Activated T-cell treated with anti-CD3 and anti-CD28 coated beads for 48 hours (primary cell): ENCODE data around the gene KIAA2012.

Experiments used
- DNase-seq: peaks from one replicate; pipeline ENCODE4 v3.0.0-alpha.2; 2020; ENCODE audit warnings: low read depth

KIAA2012 gene

DNA sequence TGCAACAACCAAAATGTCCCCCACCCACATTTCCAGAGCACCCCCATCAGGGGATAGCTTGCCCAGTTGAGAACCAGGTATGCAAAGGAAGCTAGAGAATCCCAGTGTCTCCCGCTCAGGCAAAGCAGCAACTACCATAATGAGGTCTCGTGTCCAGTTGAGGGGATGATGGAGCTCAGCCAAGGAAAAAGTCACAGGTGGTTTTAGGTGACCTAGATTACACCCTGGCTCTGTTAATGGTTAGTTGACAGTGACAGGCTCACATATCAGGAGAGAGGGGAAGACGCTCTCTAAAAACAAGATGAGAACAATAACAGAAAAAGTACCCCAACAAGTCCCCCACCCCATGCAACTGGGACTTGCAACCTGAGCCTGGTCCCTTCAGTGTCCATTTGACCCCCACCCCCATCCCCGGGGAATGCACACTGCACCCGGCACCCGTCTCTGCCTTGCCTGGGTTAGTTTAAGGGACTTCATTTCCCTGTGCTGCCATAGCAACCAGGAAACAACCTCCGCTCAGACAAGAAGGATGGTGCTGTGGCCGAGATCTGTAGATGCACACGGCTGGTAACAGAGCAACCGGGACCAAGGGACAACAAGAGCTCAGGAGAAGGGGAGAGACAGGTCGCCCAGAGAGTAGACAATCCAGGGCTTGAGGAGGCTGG, at the start of gene KIAA2012:
KIAA2012 (plus strand) TSS at position 519 of the 665 bp plus-strand sequence. CDS start 373 bp downstream, outside the sequence.
- no peak for DNase-seq

GRCh38 chr2:202023904-202024266, 49.2 kb upstream of the KIAA2012 start:
- no peak for DNase-seq

DNA sequence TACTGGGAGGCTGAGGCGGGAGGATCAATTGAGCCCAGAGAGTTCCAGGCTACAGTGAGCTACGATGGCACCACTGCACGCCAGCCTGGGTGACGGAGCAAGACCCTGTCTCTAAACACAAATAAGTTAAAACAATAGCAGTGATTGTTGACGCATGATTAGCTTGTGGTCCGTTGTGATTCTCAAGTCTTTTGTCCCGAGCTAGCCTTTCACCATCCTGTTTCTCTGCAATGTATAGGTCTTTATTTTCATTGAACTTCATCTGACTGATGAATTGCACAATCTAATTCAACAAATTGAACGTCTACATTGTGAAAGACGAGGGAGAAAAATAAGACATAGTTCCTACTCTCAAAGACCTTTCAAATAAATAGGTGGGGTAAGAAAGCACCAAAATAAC, 48.2 kb upstream of the KIAA2012 start:
- DNase-seq = no peak

DNA sequence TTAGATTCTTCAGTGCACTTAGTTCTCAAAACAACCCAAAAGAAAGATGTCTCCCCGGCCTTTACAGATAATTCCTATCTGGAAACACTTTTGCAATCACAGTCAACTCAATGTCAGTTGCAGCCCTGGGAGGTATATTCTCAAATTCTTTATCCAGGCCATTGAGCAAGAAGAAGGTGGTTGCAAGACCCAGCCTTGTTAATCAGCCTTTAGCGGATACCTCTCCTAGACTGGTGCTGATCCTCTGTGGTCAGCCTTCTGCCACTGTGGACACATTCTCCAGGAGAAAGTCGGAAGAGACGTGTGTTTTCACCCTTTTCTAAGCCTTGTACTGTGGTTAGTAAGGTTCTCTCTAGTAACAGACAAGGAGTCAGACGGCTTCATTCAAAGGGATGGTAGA, 47.2 kb upstream of the KIAA2012 start:
- no peak for DNase-seq

DNA sequence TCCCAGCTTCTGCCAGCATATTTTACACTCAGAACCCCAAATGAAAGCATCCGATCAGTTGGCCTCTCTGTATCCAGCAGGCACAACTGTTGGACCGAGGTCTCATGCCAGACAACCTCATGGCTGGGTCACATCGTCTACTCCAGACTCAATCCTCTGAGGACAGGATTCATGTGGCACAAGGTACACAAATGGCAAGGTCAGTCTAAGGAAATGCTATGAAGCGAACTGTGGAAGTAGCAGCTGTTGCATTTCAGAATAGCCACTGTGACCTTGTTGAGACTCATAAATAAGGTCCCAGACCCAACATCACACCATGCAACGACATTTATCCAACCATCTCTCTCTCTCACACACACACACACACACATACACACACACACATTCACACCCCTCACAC, 46.5 kb upstream of the KIAA2012 start:
- DNase-seq = no peak

GRCh38 chr2:202030691-202031090, 42.4 kb upstream of the KIAA2012 start:
- DNase-seq = no peak

DNA sequence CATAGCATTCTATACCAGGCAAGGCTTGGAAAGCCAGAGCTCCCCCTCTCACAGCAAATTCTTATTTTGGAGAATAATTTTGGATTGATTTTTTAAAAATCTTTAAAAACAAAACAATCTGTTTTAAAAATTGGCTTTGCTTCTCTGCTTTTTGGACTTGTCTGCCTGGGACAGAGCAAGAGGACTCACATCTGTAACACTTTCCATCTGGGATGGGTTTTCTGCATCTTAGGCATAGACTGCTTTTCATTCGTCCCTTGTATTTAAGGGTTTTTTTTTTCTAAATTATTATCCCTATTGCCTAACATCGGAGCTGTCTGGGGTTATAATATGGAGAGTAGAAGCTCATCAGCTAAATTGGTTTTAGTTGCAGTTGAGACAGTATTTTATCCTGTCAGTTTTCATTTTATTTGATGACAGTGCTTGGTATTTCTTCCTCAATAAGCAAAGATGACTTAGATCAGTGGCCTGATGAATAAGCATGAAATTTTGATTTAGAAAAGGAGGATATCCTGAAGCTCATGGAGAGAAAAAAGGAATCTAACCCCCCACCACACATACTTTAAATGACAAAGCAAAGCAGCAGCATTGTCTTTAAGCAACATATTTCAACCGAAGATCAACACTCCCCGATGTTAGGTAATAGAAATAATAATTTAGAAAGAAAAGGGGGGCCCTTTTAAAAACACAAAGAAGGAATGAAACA, 41.7 kb upstream of the KIAA2012 start:
- no peak for DNase-seq

GRCh38 chr2:202032846-202033316, 40.2 kb upstream of the KIAA2012 start:
- DNase-seq = peak; percentile 27

DNA sequence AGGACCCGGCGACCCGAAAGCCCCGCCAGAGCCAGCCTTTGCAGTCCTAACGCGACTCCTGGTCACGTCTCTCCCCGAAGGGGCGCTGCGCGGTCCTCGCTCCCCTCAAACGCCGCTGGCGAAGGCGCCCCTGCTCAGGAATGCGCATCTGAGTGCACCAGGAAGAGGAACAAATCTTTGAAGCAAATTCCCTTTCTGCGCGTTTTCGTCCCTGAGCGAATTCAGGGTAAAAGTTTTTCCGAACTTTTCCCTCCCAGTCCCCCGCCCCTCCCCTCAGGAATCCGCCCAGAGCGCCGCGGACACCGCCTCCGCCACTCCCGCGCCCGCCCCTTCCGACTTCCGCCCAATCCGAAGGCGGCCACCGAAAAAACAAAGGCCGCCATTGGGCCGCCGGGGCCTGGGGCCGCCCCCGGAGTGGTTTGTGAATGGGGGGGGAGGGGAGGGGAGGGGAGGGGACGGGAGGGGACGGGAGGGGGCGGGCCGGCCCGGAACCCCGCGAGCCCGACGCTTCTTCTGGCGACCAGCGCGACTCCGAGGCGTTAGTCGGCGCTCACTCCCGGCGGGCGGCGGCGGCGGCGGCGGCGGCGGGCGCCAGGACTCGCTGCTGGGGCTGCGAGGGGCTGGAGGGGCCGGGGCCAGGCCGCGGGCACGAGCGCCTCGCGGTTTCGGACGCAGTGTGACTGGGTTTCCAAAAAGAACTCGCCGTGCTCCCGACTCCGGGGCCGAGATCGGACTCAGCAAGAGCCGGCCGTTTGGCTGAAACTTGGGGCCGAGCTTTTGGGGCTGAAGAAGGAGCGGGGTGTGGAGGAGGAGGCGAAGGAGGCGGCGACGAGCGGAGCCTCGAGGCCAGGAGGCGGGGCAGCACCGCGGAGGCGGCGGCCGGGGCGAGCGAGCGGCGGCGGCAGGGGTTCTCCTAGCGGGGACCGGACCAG, 39.5 kb upstream of the KIAA2012 start, which contains the start of gene FZD7:
FZD7 (plus strand) TSS at position 539 of the 932 bp plus-strand sequence. CDS start 793 bp downstream, outside the sequence.
- DNase-seq = peak; percentile 81

- peak; percentile 23 for DNase-seq
Measured at GRCh38 chr2:202034249-202035088, 38.6 kb upstream of the KIAA2012 start.

GRCh38 chr2:202035089-202035940, 37.7 kb upstream of the KIAA2012 start:
- DNase-seq = peak; percentile 17

- no peak for DNase-seq
Measured at GRCh38 chr2:202035941-202036372, 37.1 kb upstream of the KIAA2012 start.

DNA sequence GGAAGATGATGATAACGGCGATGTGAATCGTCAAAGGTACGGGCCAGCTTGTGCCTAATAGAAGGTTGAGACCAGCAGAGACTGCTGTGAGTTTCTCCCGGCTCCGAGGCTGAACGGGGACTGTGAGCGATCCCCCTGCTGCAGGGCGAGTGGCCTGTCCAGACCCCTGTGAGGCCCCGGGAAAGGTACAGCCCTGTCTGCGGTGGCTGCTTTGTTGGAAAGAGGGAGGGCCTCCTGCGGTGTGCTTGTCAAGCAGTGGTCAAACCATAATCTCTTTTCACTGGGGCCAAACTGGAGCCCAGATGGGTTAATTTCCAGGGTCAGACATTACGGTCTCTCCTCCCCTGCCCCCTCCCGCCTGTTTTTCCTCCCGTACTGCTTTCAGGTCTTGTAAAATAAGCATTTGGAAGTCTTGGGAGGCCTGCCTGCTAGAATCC, 36.4 kb upstream of the KIAA2012 start:
- no peak for DNase-seq

GRCh38 chr2:202037086-202037485, 36.0 kb upstream of the KIAA2012 start:
- no peak for DNase-seq

GRCh38 chr2:202038471-202039277, 34.4 kb upstream of the KIAA2012 start:
- no peak for DNase-seq

GRCh38 chr2:202039278-202040078, 33.6 kb upstream of the KIAA2012 start:
- no peak for DNase-seq

DNA sequence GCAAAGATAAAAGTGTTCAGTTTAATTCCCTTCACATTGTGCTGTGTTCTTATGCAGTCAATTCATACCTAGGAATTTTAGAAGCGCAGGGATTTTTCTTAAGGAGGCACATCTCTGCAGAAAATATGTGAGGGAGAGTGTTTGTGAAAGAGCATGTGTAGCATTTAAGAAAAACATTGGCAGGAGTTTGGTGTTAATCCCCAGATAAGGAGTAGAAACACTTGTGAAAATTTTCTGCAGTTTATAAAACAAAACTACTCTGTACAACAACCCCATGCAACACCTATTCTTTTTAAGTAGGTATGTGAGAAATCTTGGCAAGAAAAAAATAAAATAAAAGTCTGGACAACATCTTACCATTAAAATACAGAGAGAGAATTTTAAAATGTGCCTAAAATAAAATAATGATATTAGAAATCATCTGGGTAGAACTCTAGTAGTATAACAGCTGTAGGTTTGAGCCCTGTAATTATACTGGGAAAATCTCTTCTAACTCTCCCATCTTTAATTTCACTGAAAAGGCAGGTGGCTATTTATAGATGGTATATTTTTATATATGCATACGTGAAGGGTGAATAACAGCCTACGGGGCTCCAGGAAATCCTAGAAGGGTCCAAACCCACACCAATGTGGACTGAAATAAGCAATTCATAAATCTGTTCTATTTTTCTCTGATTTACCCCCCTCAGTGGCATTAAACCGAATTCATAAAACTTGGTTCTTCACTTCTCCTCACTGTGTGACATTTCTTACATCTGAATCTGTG, 32.8 kb upstream of the KIAA2012 start:
- DNase-seq = no peak

- DNase-seq = no peak
Measured at GRCh38 chr2:202042444-202042843, 30.6 kb upstream of the KIAA2012 start.
